SK-N-MC (cell line): ENCODE data around the gene ADARB2.

ENCODE experiments used
- EZH2 ChIP-seq: fragments of 200-600 bp; sonication (generic); IDR thresholded peaks from one replicate; pipeline ENCODE4 v1.6.1; 2017; ENCODE audit warnings: antibody characterized with exemption
- FOXP2 ChIP-seq: optimal IDR thresholded peaks from 2 replicates; pipeline ENCODE3; 2011; ENCODE audit warnings: mild to moderate bottlenecking, moderate library complexity; ENCODE audit not compliant: insufficient read depth; ENCODE audit errors: extremely low read length, control extremely low read depth
- POLR2AphosphoS5 ChIP-seq: IDR thresholded peaks from 2 replicates; pipeline ENCODE4 v1.6.1; 2012; ENCODE audit warnings: mild to moderate bottlenecking, low read depth, low read length, borderline replicate concordance

DNA sequence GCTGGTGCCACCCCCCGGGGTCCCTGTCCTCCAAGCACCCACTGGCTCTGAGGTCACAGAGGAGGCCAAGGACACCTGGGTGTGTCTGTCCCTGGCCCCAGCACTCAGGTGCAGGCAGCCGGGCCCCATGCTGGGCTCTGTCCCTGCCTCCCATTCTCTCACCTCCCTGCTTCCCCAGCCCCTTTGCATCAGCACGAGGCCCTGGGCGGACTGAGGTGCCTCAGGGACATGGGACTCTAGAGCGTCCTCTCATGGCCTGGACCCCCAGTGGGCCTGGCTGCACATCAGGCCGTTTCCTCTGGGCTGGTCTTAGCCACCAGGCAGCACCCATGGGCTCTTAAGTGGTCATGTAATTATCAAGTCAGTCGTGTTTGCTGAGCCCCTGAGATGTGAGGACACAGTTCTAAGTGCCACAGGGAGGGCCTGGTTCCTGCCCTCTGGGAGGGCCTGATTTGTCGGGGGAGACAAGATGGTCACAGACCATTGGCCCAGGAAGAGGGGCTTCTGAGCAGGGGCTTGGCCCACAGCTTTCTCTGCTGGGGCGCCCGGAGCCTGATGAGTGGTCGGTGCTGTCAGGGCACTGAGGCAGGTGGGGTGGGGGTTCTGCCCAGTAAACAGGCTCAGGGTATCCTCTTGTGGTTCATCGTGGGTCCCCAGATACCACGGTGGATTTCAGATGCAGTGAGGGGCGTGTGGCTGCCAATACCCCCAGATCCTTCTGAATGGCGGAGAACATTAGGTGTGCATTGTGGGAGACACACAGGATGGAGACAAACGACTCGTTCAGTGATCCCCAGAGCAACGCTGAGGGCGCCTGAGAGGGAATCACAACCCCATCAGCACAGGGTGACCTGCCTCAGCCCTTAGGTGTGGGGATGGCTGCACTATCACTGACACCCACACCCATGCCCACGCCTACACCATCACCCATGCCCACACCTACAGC, 528.7 kb downstream of the ADARB2 start:
- TF ChIP-seq POLR2AphosphoS5 (no peak), EZH2 (no peak), FOXP2 (no peak)
